T-helper 9 cell (primary cell): ENCODE data around the gene CLMN.

ENCODE experiments used
- DNase-seq: peaks from one replicate; pipeline ENCODE4 v3.0.0-alpha.2; 2020

Gene CLMN

DNA sequence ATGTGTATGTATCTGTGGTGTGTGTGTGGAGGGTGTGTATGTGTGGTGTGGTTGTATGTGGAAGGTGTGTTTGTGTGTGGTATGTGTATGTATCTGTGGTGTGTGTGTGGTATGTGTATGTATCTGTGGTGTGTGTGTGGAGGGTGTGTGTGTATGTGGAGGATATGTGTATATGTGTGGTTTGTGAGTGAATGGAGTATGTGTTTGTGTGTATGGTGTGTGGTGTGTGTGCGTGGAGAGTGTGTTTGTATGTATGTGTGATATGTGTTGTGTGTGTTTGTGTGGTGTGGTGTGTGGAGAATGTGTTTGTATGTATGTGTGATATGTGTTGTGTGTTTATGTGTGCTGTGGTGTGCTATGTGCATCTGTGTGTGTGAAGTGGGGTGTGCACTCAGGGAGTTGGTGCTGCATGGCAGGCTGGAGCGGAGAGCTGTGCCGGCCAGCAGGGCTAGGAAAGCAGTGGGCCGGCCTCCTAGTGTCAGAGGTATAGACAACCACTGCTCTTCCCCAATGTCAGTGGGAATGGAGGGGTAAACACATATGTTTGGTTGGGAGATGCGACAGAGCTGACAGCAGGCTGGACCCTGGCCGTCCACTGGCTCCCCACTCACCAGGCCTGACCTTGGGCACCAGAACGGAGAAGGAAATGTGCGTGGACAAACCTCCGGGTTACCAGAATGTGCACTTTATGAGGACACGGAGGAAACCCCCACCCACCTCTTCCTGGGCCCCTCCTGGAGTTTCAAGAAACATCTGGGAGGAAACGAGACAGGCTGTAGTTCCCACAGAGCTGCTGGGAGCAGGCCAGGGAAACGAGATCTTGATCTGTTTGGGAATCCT lies 60.7 kb downstream of the CLMN start:
- DNase-seq = no peak

DNA sequence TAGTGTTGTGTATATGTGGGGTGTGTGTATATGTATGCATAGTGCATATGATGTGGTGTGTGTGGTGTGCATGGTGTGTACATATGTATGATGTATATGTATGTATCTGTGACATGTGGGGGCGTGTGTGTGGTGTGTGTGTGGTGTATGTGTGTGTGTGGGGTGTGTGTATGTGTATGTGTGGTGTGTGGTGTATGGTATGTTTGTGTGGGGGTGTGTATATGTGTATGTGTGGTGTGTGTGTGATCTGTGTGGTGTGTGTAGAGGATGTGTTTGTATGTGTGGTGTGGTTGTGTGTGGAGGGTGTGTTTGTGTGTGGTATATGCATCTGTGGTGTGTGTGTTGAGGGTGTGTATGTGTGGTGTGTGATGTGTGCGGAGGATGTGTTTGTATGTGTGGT lies 61.6 kb downstream of the CLMN start:
- DNase-seq = no peak

DNA sequence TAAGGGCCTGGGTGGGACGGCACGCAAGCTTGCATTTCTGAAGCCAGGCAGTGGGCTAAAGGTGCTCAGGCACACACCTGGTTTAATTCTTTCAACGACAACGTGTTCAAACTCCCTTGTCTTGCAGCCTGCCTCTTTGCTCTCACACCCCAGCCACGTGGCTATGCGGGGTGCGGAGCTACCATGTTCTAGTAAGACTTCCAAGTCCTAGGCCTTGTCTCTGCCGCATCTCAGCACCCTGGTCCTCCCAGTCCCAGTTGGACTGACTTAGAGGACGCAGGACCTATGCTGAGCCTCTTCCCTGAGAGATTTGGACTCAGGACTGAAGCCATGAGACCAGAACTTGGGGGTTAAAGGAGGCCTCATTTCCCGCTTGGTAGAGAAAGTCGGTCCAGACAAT lies 62.2 kb downstream of the CLMN start:
- DNase-seq = no peak

DNA sequence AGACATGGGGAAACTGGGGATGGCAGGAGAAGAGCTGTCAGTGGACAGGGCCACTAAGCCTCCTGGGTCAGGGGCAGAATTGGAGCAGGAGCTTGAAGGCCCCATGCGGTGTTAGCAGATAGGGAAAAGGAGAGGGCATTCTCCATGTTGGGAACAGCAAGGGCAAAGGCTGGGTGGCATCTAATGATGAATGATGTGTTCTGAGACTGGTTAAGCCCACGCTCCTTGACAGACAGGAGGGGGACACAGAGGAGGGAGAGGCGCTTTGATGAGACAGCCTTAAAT lies 63.0 kb downstream of the CLMN start:
- no peak for DNase-seq

DNA sequence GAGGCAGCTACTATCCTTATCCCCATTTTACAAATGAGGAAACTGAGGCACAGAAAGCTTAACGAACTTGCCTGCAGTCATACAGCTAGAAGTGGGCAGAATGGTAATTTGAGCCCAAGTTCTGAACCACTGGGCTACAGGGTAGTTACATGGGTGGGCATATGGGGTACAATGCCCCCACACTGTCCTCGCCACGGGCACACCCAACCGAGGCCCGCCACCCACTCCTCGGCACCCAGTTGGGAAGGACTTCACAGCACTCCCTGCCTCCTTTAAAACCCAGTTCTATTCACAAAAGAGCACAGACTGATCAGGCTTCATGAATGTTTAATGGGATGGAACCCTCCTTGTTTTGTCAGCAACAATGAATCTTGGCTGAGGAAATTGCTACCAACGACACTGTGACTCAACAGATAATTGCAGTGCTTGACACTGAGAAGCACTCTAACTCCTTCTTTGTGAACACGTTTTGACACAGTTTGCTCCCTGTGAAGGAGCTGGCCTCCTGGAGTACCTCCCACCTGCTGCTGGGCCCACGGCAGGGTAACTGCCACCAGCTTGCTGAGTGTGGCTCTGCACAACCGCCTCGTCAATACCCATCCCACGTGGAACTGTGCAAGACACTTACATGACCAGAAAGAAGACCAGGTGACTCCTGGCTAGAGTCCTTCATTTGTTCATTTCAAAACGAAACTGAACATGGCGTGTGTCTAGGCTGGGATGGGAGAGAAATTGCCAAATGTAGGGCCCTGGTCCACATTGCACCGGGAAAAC lies 63.5 kb downstream of the CLMN start:
- DNase-seq = no peak

DNA sequence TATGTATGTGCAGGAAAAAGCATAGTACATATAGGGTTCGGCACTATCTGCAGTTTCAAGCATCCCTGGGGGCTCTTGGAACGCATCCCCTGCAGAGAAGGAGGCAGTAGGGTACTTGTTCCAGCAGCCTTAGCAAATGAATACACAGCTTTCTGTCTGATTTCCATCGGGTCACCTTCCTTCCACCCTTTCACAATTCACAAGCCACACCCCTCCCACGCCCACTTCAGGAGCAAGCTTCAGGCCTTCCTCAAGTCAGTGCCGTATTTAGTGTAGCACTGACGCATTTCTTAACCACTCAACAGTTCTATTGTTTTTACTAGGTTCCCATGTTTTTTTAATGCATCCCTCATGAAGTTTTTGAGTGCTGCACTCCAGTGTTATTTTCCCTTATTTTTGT lies 64.2 kb downstream of the CLMN start:
- no peak for DNase-seq

DNA sequence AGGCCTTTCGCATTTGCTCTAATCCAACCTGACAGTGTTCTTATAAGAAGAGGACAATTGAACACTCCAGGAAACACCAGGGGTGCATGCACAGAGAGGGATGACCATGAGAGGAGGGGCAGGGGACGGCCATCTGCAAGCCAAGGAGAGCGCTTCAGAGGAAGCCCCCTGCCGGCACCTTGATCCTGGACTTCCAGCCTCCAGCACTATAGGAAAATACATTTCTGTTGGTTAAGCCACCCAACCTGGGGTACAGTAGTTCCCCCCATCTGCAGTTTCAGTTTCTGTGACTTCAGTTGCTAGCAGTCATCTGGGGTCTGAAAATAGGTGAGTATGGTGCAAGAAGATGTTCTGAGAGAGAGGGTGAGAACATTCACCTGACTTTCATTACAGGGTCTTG lies 64.7 kb downstream of the CLMN start:
- no peak for DNase-seq

DNA sequence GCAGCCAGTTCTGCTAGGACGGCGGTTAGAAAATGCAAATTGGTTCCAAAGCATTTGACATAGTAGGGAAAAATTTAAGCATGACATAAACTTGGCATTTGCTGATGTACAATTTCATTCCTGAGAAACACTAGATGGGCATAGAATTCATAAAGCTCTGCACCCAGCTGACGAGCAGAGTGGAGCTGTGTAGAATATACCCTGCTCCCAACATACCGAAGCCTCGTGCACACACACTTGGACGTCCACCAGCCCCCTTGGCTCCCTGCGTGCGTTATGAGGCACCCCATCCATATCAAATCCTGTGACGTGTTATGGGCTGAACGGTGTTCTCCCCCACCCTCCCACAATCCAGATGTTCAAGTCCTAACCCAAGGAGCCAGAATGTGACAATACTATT lies 65.4 kb downstream of the CLMN start:
- DNase-seq = no peak

DNA sequence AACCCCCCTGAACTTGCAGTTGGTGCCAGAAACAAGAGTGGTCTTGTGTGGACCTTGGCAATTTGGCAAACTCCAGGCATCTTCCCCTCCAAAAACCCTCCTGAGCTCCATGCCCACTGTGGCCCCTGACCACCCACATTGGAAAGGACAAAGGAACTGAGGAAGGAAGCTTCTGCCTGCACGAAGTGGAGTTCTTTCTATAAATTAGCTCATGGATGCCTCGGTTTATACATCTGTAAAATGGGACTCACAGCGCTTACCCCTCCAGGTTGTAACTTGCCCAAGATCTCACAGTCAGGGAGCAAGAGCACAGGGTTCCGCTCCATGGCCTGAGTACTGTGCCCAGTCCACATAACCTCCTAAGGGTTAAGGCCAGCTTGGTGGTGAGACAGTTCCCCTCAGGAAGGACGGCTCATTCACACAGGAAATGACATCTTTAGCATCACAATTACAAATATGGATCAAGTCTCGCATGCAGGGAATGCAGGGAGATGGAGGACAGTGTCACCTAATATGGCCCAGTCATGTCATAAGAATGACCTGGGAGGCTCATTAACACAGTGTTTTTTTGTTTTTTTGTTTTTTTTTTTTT lies 66.6 kb downstream of the CLMN start:
- no peak for DNase-seq

DNA sequence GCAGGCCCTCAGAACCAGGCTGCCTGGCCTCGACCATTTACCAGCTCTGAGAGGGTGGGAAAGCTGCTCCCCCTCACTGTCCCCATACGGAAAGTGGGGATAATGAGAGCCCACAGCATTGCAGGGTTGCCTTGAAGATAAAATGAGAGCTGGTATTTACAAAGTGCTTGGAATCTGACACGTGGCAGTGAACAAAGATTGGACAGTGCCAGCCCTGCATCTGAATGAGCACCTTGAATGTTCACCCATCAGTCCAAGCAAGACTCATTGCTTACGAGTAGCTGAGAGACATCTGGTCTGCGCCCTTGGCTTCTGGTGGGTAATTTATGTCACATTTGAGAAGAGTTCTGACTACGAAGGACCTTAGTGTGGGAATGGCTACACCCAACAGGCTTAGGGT lies 67.5 kb downstream of the CLMN start:
- DNase-seq = no peak

DNA sequence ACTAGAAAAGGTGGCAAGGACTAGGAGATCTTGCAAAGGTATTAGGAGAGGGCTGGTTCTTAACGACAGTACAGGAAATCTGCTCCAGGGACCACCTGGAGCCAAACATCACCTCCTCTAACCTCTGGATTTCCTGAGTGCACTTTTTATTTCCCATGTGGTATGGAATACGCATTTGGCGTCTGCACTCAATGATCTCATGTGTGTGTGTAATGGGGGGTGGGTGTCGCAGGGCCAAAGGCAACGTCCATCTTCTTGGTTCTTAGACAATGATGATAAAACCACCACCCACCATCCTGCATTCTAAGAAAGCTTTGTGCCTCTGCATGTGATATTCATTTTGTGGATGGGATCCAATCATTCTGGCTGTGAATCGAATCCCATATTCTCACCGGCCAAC lies 68.8 kb downstream of the CLMN start:
- DNase-seq = no peak

DNA sequence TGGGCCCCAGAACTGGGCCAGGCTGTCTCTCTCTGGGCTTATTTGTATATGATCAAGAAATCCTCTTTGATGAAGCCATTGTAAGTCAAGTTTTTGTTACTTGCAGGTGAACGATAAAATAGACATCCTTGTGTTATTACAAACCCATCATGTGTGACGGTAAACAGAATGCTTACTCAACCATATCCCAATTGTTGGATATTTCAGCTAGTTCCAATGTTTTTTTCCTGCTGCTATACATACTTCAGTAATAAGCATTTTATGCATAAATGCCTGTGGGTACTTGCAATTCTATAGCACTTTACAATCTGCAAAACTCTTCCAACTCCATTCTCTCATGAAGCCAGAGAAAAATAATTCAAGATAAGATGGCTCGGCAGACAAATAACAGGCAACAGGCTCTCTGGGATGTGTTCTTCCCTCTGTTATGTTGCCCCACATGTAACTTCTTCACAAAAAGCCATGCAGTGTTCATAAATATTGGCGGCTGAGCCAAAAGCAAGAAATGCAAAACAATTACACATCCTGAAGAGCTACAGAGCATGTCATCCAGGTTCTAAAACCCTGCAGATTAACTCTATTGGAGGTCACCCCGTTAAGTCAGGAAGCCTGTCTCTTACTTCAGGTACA lies 69.5 kb downstream of the CLMN start:
- no peak for DNase-seq

DNA sequence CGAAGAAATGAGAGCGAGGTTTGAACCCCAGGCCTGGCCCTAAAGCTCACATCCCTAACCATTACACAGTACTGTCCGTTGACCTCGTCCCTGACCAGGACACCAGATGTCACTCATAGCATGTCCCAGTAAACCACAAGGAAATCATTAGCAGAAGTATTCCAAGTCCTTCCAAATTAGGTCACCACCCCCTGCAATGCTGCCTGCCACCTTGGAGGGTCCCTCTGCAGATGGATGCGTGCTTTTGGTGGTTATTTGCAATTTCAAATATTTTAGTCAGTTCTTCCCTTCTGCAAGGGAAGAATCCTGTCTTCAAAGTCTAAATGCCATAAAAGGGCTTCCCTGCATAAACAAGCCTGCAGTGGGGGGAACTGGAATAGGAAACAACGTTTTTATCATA lies 71.3 kb downstream of the CLMN start:
- DNase-seq = no peak

DNA sequence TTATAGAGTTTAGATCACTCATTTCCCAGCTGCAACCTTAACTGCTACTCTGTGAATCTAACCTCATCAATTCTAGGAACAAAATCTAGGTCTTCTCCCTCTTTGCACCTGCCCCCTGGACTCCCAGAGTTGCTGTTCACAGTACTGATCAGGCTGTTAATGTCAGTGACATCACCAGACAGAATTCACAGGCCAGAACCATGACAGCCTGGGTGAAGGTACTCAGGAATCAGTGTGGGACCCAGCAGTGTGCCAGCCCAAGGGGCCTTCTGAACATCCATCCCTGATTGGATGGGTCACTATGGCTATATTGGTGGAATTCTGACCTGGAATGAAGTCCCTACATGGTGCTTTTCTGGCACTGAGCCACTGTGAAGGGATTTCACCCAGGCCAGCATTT lies 72.8 kb downstream of the CLMN start:
- no peak for DNase-seq

DNA sequence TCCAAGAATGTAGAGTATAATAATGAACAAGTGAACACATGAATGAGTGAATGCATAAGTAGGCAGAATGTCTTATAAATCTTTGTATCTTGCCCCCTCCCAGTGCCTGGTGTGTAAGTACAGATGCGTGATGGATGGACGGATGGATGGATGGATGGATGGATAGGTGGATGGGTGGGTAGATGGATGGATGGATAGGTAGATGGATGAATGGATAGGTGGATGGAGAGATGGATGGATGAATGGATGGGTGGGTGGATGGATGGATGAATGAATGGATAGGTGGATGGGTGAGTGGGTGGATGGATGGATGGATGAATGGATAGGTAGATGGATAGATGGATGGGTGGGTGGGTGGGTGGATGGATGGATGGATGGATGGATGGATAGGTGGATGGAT lies 74.4 kb downstream of the CLMN start:
- no peak for DNase-seq

DNA sequence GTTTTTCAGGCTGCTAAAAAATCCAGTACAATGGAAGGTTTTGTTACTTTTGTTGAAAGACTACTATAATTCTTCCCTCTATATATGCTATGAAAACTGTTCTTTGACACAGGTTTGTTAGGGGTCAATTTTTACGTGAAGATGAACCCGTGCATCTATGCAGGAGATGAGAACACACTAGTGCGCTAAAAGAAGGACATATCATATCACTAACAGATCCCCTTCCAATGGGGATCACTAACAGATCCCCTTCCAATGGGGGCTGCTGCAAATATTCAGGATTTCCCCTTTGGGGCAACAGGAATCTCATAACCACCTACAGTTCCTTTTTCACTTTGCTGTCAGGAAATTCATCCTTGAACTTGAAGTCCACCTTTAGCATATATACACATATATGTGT lies 75.1 kb downstream of the CLMN start:
- DNase-seq = no peak

DNA sequence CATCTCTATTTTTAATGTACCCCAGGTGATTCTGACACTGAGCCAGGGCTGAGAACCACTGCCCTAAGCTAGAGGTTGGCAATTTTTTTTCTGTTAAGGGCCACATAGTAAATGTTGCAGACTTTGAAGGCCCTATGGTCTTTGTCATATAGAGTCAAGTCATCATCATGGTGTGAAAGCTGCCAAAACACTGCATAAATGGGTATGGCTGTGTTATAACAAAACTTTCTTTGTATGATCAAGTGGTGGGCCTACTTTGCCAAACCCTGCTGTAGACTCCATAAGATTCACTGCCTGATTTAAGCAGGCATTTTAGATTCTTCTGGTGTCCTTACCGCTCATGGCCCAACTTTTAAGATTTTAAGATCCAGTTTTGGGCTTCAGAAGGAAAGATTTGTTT lies 76.8 kb downstream of the CLMN start:
- no peak for DNase-seq

DNA sequence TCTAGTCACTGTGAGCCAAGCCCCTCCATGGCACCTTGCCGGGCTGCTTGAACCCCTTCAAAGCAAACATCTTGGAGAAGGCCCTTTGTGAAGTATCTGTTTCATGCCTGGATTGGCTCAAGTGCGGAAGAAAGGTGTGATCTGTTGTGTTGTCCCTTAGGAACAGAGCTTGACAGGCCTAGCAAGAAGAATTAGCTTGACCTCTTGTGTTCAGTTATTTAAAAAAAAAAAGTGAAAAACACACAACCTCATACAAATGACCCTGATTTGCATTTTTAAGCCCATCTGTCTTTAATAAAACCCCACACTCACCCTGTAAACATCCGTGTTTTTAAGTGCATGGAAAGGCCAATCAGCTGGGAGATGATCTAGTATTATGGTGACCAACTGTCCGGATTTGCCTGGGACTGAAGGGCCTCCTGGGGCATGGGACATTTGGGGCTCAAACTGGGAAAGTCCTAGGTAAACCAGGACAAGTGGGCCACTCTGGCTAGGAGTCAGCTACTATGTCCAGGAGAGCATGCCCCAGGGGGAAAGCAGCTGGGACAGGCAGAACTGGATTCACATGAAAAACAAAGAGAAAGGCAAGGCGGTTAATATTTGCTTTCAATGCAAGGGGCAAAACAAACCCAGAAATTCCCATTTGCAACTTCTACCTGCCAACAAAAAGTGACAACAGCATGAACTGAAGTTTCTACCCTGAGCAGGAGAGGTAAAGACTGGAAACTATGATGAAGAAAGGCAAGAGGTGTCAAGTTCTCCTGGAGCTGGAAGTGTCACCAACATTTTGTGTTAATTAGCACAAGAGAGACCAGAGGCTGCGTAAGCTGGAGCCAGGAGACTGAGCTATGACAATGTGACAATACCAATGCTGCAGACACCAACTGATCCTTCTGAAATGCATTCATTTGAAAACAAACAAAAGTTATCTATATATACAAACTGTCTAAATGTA lies 78.6 kb downstream of the CLMN start:
- no peak for DNase-seq

DNA sequence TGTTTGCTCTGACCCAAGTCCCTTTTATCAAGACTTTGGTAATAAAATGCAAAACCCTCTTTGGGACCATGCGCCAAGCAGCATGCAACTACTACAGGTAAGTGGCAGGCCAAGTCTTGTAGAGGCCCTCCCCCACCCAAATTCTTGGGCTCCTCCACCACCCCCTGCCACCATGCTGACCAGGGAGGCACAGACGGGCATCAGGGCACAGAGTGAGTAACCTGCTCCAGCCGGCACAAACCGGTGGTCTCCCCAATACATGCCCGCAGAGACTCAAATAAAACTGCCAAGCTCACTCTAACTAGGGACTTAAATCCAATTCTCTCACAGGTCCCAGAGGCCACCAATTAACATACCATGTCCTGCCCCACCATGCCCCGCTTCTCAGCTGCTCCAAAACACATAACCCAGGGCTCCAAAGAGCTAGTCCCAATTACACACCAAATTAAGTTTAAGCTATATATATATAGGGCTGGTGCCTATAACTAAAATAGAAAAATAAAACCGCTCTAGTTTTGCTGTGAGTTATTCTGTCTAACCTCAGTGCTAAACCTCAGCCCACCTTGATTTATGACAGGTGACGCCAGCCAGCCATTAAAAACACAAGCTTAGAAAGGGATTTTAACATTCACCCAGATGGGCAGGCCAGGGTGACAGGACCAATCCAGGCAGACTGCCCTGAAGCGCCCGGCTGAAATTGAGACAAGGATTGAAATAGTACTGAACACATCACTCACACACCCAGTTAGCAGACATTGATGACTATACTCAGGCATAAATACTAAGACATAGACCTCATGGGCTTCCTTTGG lies 81.0 kb downstream of the CLMN start:
- no peak for DNase-seq

DNA sequence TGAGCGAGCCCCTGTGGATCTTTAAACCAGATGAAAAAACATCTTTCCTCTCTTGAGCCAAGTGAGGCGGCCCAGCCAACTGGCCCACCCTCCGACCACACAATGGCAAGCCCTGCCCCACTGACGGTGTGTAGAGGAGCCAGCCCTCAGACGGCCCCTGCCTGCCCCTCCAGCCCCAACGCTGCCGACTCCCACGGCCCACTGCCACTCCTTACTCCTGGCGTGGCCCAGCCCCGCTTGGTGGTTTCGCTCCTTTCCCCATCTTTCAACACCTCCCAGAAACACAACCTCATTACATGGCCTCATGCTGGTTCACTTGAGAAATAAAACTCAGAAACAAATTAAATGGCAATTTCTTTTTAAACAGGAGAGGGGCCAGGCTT lies 81.8 kb downstream of the CLMN start:
- no peak for DNase-seq

DNA sequence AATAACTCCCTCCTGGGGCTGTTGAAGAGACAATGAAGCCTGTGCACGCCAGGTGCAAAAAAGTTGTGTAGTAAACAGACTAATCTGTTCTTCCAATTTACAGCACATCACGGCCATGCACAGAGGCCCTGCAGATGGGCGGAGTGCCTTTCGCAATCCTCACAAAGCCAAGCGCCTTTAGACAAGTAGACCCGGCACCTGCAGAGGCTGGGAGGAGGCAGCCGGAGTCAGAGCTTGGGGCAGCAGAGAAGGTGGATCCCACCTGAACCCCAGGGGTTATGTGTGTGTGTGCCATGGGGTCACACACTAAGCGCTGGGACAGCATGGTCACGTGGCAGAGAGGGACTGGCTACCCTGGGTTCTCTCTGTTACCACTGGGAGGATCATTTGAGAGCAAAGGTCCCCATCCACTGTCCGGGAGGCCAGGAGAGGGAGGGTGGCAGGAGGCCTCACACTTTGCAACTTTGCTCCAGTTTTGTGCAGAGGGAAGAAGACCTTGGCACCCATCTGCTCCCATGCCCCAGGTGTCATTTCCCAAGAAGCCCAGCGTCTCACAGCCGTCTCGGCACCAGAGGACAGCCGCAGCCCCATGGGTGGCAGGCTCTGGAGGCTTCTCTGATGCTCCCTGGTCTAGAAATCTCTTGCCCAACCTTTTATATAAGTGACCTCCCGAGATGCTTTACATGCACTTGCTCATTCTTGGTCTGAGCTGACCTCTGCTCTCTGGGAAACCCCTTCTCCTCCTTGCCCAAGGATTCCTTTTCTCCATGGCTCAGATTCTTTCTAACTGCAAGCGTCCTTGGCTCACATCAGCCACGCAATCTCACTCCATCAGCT lies 82.4 kb downstream of the CLMN start:
- no peak for DNase-seq
